ENCODE measurements around the gene RAB39B. TPM values are rescaled to one million over a fixed set of nuclear protein-coding genes. Genes with fewer than 3 reads are reported as not detected.

Gene RAB39B
- under 0.01 and 0.21 TPM in 2 replicates for total RNA-seq

DNA sequence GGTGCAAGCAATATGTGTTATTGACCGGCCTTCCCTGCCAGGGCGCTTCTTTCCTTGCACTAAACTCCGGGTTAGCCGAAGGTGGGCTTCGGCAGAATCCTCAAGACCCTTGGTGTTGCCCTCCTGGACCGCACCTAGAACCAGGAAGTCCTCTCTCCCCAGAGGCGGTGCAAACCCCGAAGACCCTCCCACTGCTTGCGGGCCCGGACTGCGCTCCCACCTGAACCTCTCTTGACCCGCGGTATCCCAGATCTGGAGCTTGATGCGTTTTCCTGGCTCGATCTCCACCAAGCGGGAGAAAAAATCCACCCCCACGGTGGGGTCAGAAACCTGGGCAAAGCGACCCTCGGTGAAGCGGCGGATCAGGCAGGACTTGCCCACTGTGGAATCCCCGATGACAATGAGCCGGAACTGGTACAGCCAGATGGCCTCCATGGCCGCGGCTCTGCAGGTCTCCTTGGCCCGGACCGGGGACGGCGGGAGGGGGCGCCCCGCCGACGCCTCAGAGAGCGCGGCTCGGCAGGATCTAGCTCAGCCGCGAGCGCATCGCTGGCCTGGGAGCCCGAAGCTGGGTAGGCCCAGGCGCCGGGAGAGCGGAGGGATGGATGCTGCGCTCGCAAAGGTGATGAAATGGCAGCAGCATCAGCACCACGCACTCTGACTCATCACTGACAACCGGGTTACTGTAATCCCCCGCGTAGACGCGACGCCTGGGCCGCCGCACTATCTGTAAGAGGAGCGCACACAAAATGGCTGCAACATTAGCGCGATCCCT is at the start of gene RAB39B:
TSS of gene RAB39B (minus strand) at position 638 of the 775 bp plus-strand sequence. CDS start at position 435, 203 bp downstream.

DNA sequence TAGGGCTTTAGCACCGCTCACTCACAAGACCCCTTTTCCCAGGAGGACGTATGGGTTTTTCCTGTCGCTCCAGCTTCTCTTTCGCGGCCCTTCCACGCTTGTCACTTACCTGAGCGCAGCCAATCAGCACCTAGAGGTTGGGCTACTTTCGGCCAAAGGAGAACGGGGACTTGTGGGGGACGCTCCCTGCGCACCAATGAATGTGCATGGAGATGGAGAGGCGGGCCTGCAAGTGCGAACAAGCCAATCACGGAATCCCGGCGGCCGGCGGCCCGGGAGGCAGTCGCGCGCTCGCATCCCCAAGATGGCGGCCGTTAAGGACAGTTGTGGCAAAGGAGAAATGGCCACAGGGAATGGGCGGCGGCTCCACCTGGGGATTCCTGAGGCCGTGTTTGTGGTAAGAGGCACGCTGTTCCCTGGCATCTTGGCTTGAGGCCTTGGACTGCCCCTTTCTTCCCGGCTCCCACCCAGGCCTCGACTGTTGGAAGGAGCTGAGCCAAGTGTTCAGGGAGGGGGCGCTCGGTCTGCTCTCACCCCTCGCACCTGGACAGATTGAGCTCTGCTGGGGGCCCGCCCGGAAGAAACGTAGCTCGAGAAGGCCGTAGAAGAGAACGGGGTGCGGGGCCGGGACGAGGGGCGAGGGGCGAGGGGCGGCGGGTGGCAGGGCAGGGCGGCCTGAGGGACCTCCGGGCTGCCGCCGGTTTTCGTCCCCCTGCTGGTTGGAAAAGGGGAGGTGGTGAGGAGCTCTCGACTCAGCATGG is 47.9 kb downstream of the RAB39B start, which contains the start of gene VBP1:
TSS of gene VBP1 (plus strand) at position 282 of the 761 bp plus-strand sequence. CDS start at position 305, 23 bp downstream.

Other genes with a start within 250 kb of the RAB39B start
- gene F8, start 241.8 kb downstream of the RAB39B start, total RNA-seq, result 0.64 and 1.4 TPM in 2 replicates
- 42.4 and 60.7 TPM in 2 replicates for gene FUNDC2, start 237.6 kb downstream of the RAB39B start, total RNA-seq
- 11.1 and 15.8 TPM in 2 replicates for gene CMC4, start 193.4 kb downstream of the RAB39B start, total RNA-seq
- gene MTCP1, start 193.4 kb downstream of the RAB39B start, total RNA-seq, result 1.9 and 7.2 TPM in 2 replicates
- gene BRCC3, start 193.0 kb downstream of the RAB39B start, total RNA-seq, result 10.0 and 10.6 TPM in 2 replicates
- 58.8 and 76.5 TPM in 2 replicates for gene VBP1, start 48.0 kb downstream of the RAB39B start, total RNA-seq
- under 0.01 and 1.7 TPM in 2 replicates for gene CLIC2, start 70.1 kb upstream of the RAB39B start, total RNA-seq
- gene F8A2, start 117.6 kb upstream of the RAB39B start, total RNA-seq, result 0.96 TPM in 1 of 2 replicates, not detected in the other
- 5.3 TPM in 1 of 2 replicates, not detected in the other for gene F8A3, start 194.1 kb upstream of the RAB39B start, total RNA-seq

All from tracheal epithelial cell (primary cell).